Sigmoid colon (tissue), 7 donors: ENCODE results near the gene SUSD4. TPM values are rescaled to one million over a fixed set of nuclear protein-coding genes. Genes with fewer than 3 reads are reported as not detected.

Experiments used
- DNase-seq: peaks from one replicate; pipeline ENCODE4 v3.0.0-alpha.2; 2019
- H3K27ac ChIP-seq, 4 donors: fragments of 200-600 bp; sonication (generic); one replicate each; pipeline ENCODE4 v1.5.1; 2016 to 2019; ENCODE audit warnings: mild to moderate bottlenecking in 1 of 4
- H3K27me3 ChIP-seq, 3 donors: fragments of 200-600 bp; sonication (generic); one replicate each; pipeline ENCODE4 v1.5.1; 2019; ENCODE audit warnings: mild to moderate bottlenecking in 1 of 3
- H3K36me3 ChIP-seq, 4 donors: fragments of 200-600 bp; sonication (generic); one replicate each; pipeline ENCODE4 v1.5.1; 2016 to 2019
- H3K4me1 ChIP-seq, 4 donors: fragments of 200-600 bp; sonication (generic); one replicate each; pipeline ENCODE4 v1.5.1; 2017 to 2019
- H3K4me3 ChIP-seq, 4 donors: fragments of 200-600 bp; sonication (generic); one replicate each; pipeline ENCODE4 v1.5.1; 2017 to 2019; ENCODE audit warnings: mild to moderate bottlenecking in 2 of 4, moderate library complexity in 1 of 4
- H3K9me3 ChIP-seq, 4 donors: fragments of 200-600 bp in 3 of 4; sonication (generic) in 3 of 4; one replicate each; pipeline versions ENCODE4 v1.5.1 to v1.6.1; 2013 to 2019
- CTCF ChIP-seq, 4 experiments: fragments of 450-650 bp in 3 of 4; fragments of 200-600 bp in 1 of 4; IDR thresholded peaks; one replicate each; pipeline ENCODE4 v1.5.1; 2016 to 2019; ENCODE audit warnings: antibody characterized with exemption in 4 of 4, mild to moderate bottlenecking in 3 of 4, moderate library complexity in 2 of 4
- EP300 ChIP-seq, 4 donors: sonication (generic); formaldehyde crosslinking; IDR thresholded peaks; one replicate each; pipeline ENCODE4 v1.6.1; 2017; ENCODE audit warnings: antibody characterized with exemption in 4 of 4
- POLR2A ChIP-seq, 2 donors: fragments of 450-650 bp; IDR thresholded peaks; one replicate each; pipeline ENCODE4 v1.6.1; 2016; ENCODE audit warnings: antibody characterized with exemption in 2 of 2, mild to moderate bottlenecking in 2 of 2, moderate library complexity in 2 of 2
- POLR2AphosphoS5 ChIP-seq, 4 donors: sonication (generic); formaldehyde crosslinking; IDR thresholded peaks; one replicate each; pipeline ENCODE4 v1.6.1; 2017; ENCODE audit warnings: antibody characterized with exemption in 4 of 4
- WGBS, 2 donors: extraction: QIAGEN DNeasy Blood & Tissue Kit; methylation state at CpG; one replicate each; pipeline ENCODE4 v1.1.7; 2013; 5-methylcytosine and 5-hydroxymethylcytosine counted together
- intact Hi-C: fragments of 100-400 bp; cut with DNase I; formaldehyde crosslinking; loops from one replicate; pipeline ENCODE4 v1.15.1; 2023
- polyA plus RNA-seq, 3 donors: library from polyadenylated mRNA; stranded (reverse); fragments of 200-250 nt; gene quantifications; one replicate each; pipeline ENCODE4 v1.2.3, GENCODE V29; 2013
- total RNA-seq, 4 donors: library from RNA; depleted of rRNA; stranded (reverse); fragments of >200 nt; gene quantifications; one replicate each; pipeline ENCODE4 v1.1.0, GENCODE V29; 2016
- donor health status: healthy with polysubstance abuse.
- donor health status: Bipolar disorder and iron deficiency.
- donor health status: healthy.

SUSD4 gene
- total and polyA plus RNA-seq, 7 donors = 0.57 to 3.9 (median 0.82) TPM; not detected in 1

- intact Hi-C loops = no loop called here
- DNase-seq = no peak
- TF ChIP-seq CTCF (IDR thresholded peaks at IDR 0.05) (no peak), POLR2AphosphoS5 (IDR thresholded peaks at IDR 0.05) (no peak), POLR2A (IDR thresholded peaks at IDR 0.05) (no peak), EP300 (IDR thresholded peaks at IDR 0.05) (no peak)
These were observed 138.9 kb downstream of the SUSD4 start for GRCh38 chr1:223225061-223225460.

GRCh38 chr1:223224465-223224864, 139.5 kb downstream of the SUSD4 start:
- WGBS, 2 donors = 89 to 94% methylated on average over 13 of the region's 13 CpGs
- Histone ChIP-seq H3K4me1 (no peaks in the 10 kb centered on the region), H3K4me3 (no peak overlapping the region), H3K9me3 (no peaks in the 10 kb centered on the region), H3K36me3 (no peaks in the 10 kb centered on the region), H3K27me3 (no peaks in the 10 kb centered on the region), H3K27ac (no peak overlapping the region)
- no peak for DNase-seq
- no peak for TF ChIP-seq POLR2AphosphoS5 (IDR thresholded peaks at IDR 0.05)
- no peak for TF ChIP-seq CTCF (IDR thresholded peaks at IDR 0.05)
- TF ChIP-seq EP300 (IDR thresholded peaks at IDR 0.05) = no peak
- no peak for TF ChIP-seq POLR2A (IDR thresholded peaks at IDR 0.05)
- intact Hi-C loops = no loop called here

More at GRCh38 chr1:223225061-223225460, 138.9 kb downstream of the SUSD4 start:
- H3K27ac ChIP-seq = no peak overlapping the region
- H3K4me1 ChIP-seq = no peaks in the 10 kb centered on the region
- no peaks in the 10 kb centered on the region for H3K9me3 ChIP-seq
- no peaks in the 10 kb centered on the region for H3K27me3 ChIP-seq
- WGBS, 2 donors = 91 to 92% methylated on average over 7 of the region's 7 CpGs
- H3K36me3 ChIP-seq = no peaks in the 10 kb centered on the region
- H3K4me3 ChIP-seq = no peak overlapping the region

- Histone ChIP-seq H3K27ac (no peak overlapping the region), H3K27me3 (no peaks in the 10 kb centered on the region), H3K36me3 (no peaks in the 10 kb centered on the region), H3K4me3 (no peak overlapping the region), H3K4me1 (no peaks in the 10 kb centered on the region), H3K9me3 (peaks cover 0 to 3% (median 0%) of the 10 kb centered on the region in 4 donors)
- WGBS, 2 donors = 93% methylated on average over 26 of the region's 26 CpGs
- intact Hi-C loops = no loop called here
- no peak for DNase-seq
- TF ChIP-seq POLR2A (IDR thresholded peaks at IDR 0.05) (no peak), POLR2AphosphoS5 (IDR thresholded peaks at IDR 0.05) (no peak), CTCF (IDR thresholded peaks at IDR 0.05) (no peak), EP300 (IDR thresholded peaks at IDR 0.05) (no peak)
These were observed 140.6 kb downstream of the SUSD4 start for GRCh38 chr1:223223091-223223995.

- Histone ChIP-seq H3K9me3 (peaks cover 0 to 3% (median 0%) of the 10 kb centered on the region in 4 donors), H3K4me1 (no peaks in the 10 kb centered on the region), H3K36me3 (no peaks in the 10 kb centered on the region), H3K4me3 (no peak overlapping the region), H3K27ac (no peak overlapping the region), H3K27me3 (no peaks in the 10 kb centered on the region)
- no peak for DNase-seq
- intact Hi-C loops = no loop called here
- no peak for TF ChIP-seq POLR2AphosphoS5 (IDR thresholded peaks at IDR 0.05)
- TF ChIP-seq EP300 (IDR thresholded peaks at IDR 0.05) = no peak
- no peak for TF ChIP-seq POLR2A (IDR thresholded peaks at IDR 0.05)
- no peak for TF ChIP-seq CTCF (IDR thresholded peaks at IDR 0.05)
- WGBS, 2 donors = 77 to 81% methylated on average over 2 of the region's 2 CpGs
These were observed 141.6 kb downstream of the SUSD4 start for GRCh38 chr1:223222377-223222776.
